GM10266 (cell line): ENCODE results near the gene ELOVL5.
A peak's percentile ranks its signal among the peaks of the same experiment; 100 is the strongest.

ENCODE experiments used
- DNase-seq: peaks from one replicate; pipeline ENCODE4 v3.0.0; 2012; ENCODE audit errors: extremely low spot score
- TF ChIP-seq, protein P1 (sequence below): IDR thresholded peaks from 2 replicates; pipeline ENCODE4 v1.5.1; 2012; ENCODE audit warnings: mild to moderate bottlenecking, low read depth; ENCODE audit not compliant: control insufficient read depth, insufficient read depth; ENCODE audit errors: missing control alignments

ELOVL5 gene

DNA sequence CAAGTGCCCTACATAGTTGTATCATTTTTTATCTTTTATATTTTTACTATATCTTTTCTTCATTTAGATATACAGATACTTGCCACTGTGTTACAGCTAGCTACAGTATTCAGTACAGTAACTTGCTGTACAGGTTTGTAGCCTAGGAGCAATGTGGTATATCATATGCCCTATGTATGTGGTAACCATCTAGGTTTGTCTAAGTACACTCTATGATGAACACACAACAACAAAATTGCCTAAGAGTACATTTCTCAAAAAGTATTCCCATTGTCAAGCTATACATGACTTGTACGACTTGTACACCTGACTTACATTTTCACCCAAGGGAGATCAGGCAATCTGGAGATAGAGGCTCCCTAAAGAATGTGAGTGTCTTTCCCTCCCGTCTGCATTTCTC is 8.2 kb downstream of the ELOVL5 start:
- DNase-seq: no peak
- TF ChIP-seq, protein P1, sequence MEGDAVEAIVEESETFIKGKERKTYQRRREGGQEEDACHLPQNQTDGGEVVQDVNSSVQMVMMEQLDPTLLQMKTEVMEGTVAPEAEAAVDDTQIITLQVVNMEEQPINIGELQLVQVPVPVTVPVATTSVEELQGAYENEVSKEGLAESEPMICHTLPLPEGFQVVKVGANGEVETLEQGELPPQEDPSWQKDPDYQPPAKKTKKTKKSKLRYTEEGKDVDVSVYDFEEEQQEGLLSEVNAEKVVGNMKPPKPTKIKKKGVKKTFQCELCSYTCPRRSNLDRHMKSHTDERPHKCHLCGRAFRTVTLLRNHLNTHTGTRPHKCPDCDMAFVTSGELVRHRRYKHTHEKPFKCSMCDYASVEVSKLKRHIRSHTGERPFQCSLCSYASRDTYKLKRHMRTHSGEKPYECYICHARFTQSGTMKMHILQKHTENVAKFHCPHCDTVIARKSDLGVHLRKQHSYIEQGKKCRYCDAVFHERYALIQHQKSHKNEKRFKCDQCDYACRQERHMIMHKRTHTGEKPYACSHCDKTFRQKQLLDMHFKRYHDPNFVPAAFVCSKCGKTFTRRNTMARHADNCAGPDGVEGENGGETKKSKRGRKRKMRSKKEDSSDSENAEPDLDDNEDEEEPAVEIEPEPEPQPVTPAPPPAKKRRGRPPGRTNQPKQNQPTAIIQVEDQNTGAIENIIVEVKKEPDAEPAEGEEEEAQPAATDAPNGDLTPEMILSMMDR: no peak

DNA sequence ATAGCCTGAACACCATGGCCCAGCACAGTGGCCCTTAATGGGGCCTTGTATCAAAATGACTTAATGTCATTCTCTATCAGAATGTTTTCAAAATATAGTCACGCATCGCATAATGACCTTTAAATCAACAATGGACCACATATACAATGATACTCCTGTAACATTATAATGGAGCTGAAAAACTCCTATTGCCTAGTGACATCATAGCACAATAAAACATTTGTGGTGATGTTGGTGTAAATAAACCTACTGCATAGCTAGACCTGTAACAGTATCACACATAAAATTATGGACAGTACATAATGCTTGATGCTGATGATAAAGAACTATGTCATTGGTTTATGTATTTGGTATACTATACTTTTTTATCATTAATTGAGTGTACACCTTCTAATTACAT is 9.3 kb downstream of the ELOVL5 start:
- TF ChIP-seq, protein P1: no peak
- DNase-seq: no peak

DNA sequence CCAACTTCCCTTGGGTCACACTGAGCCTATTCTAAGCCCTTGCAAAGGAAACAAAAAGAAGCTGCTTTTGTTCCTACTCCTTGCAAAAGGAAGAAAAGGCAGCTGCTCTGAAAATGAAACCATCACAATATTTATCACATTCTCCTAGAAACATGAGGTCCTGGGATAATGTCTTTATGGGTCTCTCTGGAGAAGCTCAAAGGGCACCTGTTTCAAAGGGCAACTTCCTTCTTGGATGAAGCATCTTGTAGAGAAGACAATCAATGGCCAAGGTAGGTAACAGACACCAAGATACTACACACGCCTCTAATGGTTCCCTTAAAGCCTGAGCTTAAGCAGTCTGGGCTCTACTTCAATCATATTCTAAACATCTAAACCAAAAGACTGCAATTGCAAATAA is 10.4 kb downstream of the ELOVL5 start:
- no peak for DNase-seq
- TF ChIP-seq, protein P1: no peak

DNA sequence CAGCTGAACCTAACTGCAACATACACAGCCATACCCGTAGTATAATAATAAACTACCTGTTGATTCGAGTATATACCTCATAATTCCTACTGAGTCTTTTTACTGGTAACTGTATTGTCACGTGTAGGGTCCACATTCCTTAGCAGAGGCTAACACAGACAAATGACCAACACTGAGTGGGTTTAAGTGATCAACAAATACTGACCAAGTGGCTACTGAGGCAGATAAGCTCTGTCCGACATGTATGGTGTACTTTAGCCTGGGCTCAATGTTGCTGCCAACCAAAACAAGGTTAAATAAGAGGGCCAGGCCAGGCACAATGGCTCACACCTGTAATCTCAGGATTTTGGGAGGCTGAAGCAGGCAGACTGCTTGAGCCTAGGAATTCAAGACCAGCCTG is 12.7 kb downstream of the ELOVL5 start:
- DNase-seq: no peak
- TF ChIP-seq, protein P1: no peak

DNA sequence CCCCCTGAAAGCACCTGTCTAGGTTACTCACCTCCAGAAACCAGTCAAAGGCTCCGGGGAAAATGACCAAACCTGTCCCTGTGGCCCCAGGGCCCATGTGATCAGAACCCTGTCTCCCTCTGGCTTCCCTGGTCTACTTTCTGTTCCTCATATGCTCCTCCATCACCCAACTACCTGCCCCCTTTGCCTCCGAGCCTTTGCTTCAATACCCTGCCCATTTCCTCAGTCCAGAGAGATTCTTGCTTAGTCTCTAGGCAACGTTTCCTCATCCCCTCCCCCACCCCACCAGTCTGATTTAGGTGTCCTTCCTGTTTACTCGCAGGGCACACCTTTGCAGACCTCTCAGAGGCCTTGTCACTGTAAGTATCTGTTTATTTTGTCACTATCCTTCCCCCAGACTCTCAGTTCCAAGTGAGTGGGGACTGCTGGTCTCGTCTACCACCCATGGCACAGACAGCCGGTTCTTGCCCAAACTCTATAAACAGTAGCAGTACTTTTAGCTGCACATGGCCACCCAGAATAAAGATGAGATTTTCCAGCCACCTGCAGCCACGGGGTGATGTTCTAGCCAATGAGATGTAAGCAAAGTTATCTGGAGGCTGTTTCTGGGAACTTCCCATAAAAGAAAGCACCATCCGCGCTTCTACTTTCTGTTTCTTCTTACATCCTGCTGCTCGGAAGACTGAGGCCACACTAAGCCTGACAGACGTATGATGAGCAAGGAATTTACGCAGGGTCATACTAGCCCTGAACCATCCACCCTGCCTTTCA is 13.3 kb downstream of the ELOVL5 start:
- TF ChIP-seq, protein P1: no peak
- DNase-seq: peak; percentile 63

DNA sequence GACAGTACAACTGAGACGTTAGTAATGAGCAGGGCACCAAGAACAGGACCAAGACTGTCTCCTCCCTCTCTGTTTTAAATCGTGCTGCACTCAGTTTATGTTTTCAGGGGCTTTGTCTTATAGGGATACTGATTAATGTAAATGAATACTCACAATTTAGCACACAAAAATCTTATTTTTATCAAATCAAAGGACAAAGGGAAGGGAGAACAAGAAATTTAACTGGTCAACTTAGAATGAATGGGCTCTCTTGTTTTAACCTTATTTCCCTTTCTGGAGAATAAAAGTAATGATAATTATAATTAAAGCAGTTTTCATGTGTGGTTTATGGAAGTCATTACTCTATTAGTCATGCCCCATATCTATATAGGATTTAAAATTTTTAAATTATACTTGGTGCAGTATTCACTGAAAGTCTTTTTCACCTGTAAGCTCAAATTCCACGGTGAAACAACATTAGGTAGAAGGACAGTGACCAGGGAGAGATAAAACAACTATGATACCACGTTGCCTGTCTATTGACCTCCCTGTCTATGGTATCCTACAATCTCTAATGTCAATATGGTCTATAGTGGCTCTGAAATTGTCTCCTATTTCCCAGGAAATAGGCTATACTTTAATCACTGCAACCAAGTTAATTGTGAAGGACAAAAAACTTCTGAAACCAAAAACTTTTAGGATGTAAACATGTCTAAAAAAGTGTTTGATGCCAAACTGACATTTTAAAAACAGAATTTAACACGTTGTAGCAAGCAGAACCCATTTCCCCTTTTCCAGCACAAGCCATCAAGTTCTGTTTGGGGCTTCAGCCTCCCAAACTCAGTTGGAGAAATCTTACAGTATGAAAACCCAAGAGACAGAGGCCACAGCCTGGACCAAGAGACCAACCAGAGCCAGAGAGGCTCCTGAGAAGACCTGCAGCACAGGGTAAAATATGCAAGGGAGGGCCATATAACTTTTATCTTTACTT is 15.0 kb downstream of the ELOVL5 start:
- TF ChIP-seq, protein P1: no peak
- no peak for DNase-seq
